ENCODE measurements around the gene RASA3. TPM values are rescaled to one million over a fixed set of nuclear protein-coding genes. Genes with fewer than 3 reads are reported as not detected.
"Not testable (repeated sequence)": the region's sequence is repeated elsewhere in the genome, so short reads cannot be mapped to it uniquely, and the experiment has no call there.

RASA3 gene
- total RNA-seq, result 10 to 100 TPM; 15.0 to 22.4 (median 17.8) TPM
- 10 to 100 TPM in 1 of 3 donors, 1 to 10 TPM in 2; 4.2 to 16.9 (median 5.4) TPM for polyA plus RNA-seq

GRCh38 chr13:114132419-114133121 lies at the start of gene RASA3:
RASA3 (minus strand) TSS chr13:114132623; CDS start chr13:114132489, 134 bp downstream.
- intact Hi-C loops (cut with DNase I), result loop anchor here (1.0 to 5.0 kb wide), 3 partner anchors 67 to 100 kb away; no protein-coding TSS in a partner anchor
- 1% methylated on average over 81 of the region's 81 CpGs for WGBS, 2 donors

GRCh38 chr13:114179087-114179658 lies 46.8 kb upstream of the RASA3 start, which contains the start of gene CFAP97D2:
CFAP97D2 (plus strand) TSS chr13:114179257; CDS start chr13:114179331, 74 bp downstream.
- H3K4me1 ChIP-seq, result no peaks in the 10 kb centered on the region
- TF ChIP-seq EP300 (IDR thresholded peaks at IDR 0.05), result no peak
- no peak for TF ChIP-seq CTCF (IDR thresholded peaks at IDR 0.05)
- TF ChIP-seq POLR2A (IDR thresholded peaks at IDR 0.05), result no peak
- TF ChIP-seq POLR2AphosphoS5 (IDR thresholded peaks at IDR 0.05), result no peak
- H3K36me3 ChIP-seq, result no peaks in the 10 kb centered on the region
- intact Hi-C loops (cut with DNase I), result no loop called here
- no peaks in the 10 kb centered on the region for H3K9me3 ChIP-seq
- WGBS, 2 donors, result 56 to 61% methylated on average over 13 of the region's 13 CpGs
- H3K27ac ChIP-seq, result no peak within 1 kb of the TSS
- peaks cover 0 to 7% (median 0%) of the 10 kb centered on the region in 3 donors for H3K27me3 ChIP-seq
- DNase-seq, result no peak
- no peak within 1 kb of the TSS for H3K4me3 ChIP-seq

More at GRCh38 chr13:114132419-114133121, at the start of gene RASA3:
- peak within 1 kb of the TSS; percentile 74 to 88 (median 84) for H3K27ac ChIP-seq
- H3K36me3 ChIP-seq, result no peaks in the 10 kb centered on the region
- H3K9me3 ChIP-seq, result no peaks in the 10 kb centered on the region
- TF ChIP-seq EP300 (IDR thresholded peaks at IDR 0.05) (no peak), POLR2AphosphoS5 (IDR thresholded peaks at IDR 0.05) (peak; percentile 36 to 78 (median 72))
- H3K4me3 ChIP-seq, result peak within 1 kb of the TSS; percentile 58 to 97 (median 76)
- no peaks in the 10 kb centered on the region for H3K27me3 ChIP-seq
- H3K4me1 ChIP-seq, result peaks cover 0 to 39% (median 31%) of the 10 kb centered on the region in 4 donors
- DNase-seq, result peak; percentile 88

- TF ChIP-seq CTCF (IDR thresholded peaks at IDR 0.05), result no peak
- TF ChIP-seq POLR2AphosphoS5 (IDR thresholded peaks at IDR 0.05), result no peak
- TF ChIP-seq EP300 (IDR thresholded peaks at IDR 0.05), result no peak
- no peak for TF ChIP-seq POLR2A (IDR thresholded peaks at IDR 0.05)
- H3K9me3 ChIP-seq, result peaks cover 0 to 4% (median 1%) of the 10 kb centered on the region in 4 donors
- H3K27ac ChIP-seq, result no peak overlapping the region
- intact Hi-C loops (cut with DNase I), result no loop called here
- H3K36me3 ChIP-seq, result no peaks in the 10 kb centered on the region
- peaks cover 0 to 7% (median 0%) of the 10 kb centered on the region in 3 donors for H3K27me3 ChIP-seq
- no peak for DNase-seq
- H3K4me1 ChIP-seq, result no peaks in the 10 kb centered on the region
- 54 to 67% methylated on average over 12 of the region's 12 CpGs for WGBS, 2 donors
- no peak overlapping the region for H3K4me3 ChIP-seq
These were observed 45.0 kb upstream of the RASA3 start for GRCh38 chr13:114177245-114178010.

GRCh38 chr13:114176359-114176902 lies 44.0 kb upstream of the RASA3 start:
- H3K4me1 ChIP-seq; DNase-seq; H3K36me3 ChIP-seq; H3K9me3 ChIP-seq; H3K27ac ChIP-seq; H3K27me3 ChIP-seq; H3K4me3 ChIP-seq; intact Hi-C loops (cut with DNase I): not testable (repeated sequence)
- WGBS, 2 donors, result 88% methylated on average over 14 of the region's 14 CpGs

GRCh38 chr13:114174529-114174961 lies 42.1 kb upstream of the RASA3 start:
- no peaks in the 10 kb centered on the region for H3K27me3 ChIP-seq
- TF ChIP-seq EP300 (IDR thresholded peaks at IDR 0.05) (no peak), POLR2A (IDR thresholded peaks at IDR 0.05) (no peak), CTCF (IDR thresholded peaks at IDR 0.05) (no peak), POLR2AphosphoS5 (IDR thresholded peaks at IDR 0.05) (no peak)
- H3K36me3 ChIP-seq, result no peaks in the 10 kb centered on the region
- H3K27ac ChIP-seq, result no peak overlapping the region
- DNase-seq, result no peak
- no peak overlapping the region for H3K4me3 ChIP-seq
- intact Hi-C loops (cut with DNase I), result no loop called here
- 59 to 61% methylated on average over 3 of the region's 3 CpGs for WGBS, 2 donors
- H3K9me3 ChIP-seq, result peaks cover 0 to 4% (median 1%) of the 10 kb centered on the region in 4 donors
- H3K4me1 ChIP-seq, result no peaks in the 10 kb centered on the region

All from sigmoid colon (tissue), 7 donors.